ENCODE data around the gene RNF13. TPM values are rescaled to one million over a fixed set of nuclear protein-coding genes. Genes with fewer than 3 reads are reported as not detected.

The RNF13 gene
- total RNA-seq, 1 donor from 2014 or later, result 138 TPM

DNA sequence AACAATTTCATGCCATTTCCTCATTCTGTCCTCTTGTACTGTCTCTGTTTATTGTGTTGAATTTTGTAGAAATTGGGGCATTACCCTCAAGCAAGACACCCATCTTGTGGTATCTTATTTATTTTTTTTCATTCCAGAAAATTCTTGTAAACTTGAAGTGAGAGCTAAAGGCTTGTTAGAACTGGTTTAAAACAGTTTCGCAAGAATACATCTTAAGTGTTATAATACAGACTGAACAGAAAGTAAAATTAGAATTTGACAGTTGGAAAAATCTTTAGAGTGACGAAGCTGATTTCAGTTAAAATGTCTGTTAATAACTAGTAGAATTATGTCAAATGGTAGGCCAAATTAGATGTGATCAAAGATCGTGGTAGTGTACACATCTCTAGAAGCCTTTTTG lies 26.9 kb downstream of the RNF13 start:
- DNase-seq (no peak), ATAC-seq (peak in 1 of 2 donors; percentile 29)
- no peaks in the 10 kb centered on the region for H3K27me3 ChIP-seq (ENCODE audit: low read depth)
- no peak overlapping the region for H3K4me3 ChIP-seq
- no peak overlapping the region for H3K27ac ChIP-seq
- H3K4me1 ChIP-seq, result no peaks in the 10 kb centered on the region
- H3K36me3 ChIP-seq, result no peaks in the 10 kb centered on the region
- peaks cover 10% of the 10 kb centered on the region for H3K9me3 ChIP-seq
- intact Hi-C loops (cut with DNase I), result no loop called here
- TF ChIP-seq, protein P1, sequence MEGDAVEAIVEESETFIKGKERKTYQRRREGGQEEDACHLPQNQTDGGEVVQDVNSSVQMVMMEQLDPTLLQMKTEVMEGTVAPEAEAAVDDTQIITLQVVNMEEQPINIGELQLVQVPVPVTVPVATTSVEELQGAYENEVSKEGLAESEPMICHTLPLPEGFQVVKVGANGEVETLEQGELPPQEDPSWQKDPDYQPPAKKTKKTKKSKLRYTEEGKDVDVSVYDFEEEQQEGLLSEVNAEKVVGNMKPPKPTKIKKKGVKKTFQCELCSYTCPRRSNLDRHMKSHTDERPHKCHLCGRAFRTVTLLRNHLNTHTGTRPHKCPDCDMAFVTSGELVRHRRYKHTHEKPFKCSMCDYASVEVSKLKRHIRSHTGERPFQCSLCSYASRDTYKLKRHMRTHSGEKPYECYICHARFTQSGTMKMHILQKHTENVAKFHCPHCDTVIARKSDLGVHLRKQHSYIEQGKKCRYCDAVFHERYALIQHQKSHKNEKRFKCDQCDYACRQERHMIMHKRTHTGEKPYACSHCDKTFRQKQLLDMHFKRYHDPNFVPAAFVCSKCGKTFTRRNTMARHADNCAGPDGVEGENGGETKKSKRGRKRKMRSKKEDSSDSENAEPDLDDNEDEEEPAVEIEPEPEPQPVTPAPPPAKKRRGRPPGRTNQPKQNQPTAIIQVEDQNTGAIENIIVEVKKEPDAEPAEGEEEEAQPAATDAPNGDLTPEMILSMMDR (IDR thresholded peaks at IDR 0.05), result no peak

DNA sequence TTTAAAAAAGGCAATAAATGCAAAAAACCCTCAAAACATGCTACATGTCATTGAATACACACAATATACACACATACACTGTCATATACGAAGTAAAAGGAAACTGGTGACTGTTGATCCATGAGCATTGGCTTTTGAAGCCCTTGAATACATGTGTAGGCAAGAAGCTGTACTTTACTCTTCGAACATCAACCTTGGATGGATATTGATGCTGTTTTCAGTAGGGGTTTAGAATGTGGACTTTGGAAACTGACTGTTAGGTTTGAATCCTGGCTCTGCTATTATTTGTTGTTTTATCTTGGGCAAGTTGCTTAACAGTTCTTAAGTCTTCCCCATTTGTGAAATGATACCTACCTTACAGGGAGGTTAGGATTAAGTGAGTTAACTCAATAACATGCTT lies 30.5 kb downstream of the RNF13 start:
- intact Hi-C loops (cut with DNase I), result no loop called here
- no peak for DNase-seq
- Histone ChIP-seq H3K27me3 (ENCODE audit: low read depth) (no peaks in the 10 kb centered on the region), H3K4me3 (no peak overlapping the region), H3K9me3 (peaks cover 1% of the 10 kb centered on the region), H3K27ac (no peak overlapping the region), H3K4me1 (no peaks in the 10 kb centered on the region), H3K36me3 (peaks cover 25% of the 10 kb centered on the region)
- ATAC-seq, result no peak
- TF ChIP-seq, protein P1 (IDR thresholded peaks at IDR 0.05), result no peak

DNA sequence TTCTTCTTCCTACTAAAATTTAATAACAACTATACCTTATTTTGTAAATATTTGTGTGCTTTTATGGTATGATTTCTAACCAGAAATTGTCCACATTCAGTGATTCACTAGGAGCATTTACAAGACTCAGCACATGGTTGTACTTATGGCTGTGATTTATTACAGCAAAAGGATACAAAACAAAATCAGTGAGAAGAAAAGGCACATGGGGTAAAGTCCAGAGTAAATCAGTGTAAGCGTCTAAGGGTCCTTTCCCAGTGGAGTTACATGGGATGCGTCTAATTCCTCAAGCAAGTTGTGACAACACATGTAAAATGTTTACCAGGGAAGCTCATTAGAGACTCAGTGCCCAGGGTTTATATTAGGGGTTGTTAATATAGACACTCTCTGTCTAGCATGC lies 31.1 kb downstream of the RNF13 start:
- H3K4me1 ChIP-seq, result peaks cover 4% of the 10 kb centered on the region
- H3K27ac ChIP-seq, result no peak overlapping the region
- H3K4me3 ChIP-seq, result no peak overlapping the region
- no peak for DNase-seq
- ATAC-seq, result no peak
- intact Hi-C loops (cut with DNase I), result no loop called here
- TF ChIP-seq, protein P1 (IDR thresholded peaks at IDR 0.05), result no peak
- H3K27me3 ChIP-seq (ENCODE audit: low read depth), result no peaks in the 10 kb centered on the region
- H3K9me3 ChIP-seq, result no peaks in the 10 kb centered on the region
- H3K36me3 ChIP-seq, result peaks cover 25% of the 10 kb centered on the region

DNA sequence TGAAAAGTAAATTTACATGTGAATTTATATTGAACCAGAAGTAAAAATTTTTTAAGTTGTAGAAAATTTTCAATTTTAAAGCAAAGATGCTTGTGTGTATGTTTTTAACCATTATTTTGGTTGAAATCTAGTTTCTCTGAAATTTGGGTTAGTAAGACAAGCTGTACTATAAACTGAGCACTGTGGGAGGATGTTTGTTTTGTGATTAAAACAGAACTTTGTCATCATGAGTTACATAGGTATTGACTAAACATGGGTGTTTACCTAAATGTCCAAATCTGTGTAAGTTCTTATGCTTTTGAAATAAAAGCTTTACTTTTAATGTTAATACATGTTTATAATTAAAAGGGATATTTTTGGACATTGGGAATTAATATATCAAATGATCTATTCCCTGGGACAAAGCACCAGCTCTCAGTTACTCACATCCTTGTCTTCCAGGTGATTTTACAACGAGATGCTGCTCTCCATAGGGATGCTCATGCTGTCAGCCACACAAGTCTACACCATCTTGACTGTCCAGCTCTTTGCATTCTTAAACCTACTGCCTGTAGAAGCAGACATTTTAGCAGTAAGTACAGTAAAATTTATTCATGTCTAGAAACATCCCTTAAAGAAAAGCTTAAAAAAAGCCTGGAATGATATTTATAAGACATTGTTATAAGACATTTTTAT lies 32.7 kb downstream of the RNF13 start:
- ATAC-seq (no peak), DNase-seq (no peak)
- TF ChIP-seq, protein P1 (IDR thresholded peaks at IDR 0.05), result no peak
- Histone ChIP-seq H3K4me3 (no peak overlapping the region), H3K27ac (no peak overlapping the region), H3K27me3 (ENCODE audit: low read depth) (no peaks in the 10 kb centered on the region), H3K9me3 (no peaks in the 10 kb centered on the region), H3K36me3 (peaks cover 26% of the 10 kb centered on the region), H3K4me1 (peaks cover 12% of the 10 kb centered on the region)
- intact Hi-C loops (cut with DNase I), result no loop called here

DNA sequence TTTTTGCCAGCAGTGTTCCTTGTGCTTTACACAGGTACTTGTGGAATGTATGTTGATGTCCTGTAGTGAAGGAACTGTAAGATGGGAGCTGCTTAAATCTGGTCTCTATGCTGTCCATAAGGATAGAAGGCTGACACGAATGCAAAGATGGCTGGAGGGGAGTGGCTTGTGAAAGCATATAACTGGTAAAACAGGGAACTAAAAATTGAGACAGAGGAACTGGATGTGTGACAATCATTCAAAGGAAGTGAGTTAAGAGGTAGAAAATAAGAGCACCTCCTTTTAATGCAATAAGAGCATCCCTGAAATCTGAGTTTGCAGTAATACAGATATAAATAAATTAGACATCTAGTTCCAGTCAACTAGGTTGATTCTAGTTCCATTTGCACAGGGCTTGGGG lies 35.2 kb downstream of the RNF13 start:
- TF ChIP-seq, protein P1 (IDR thresholded peaks at IDR 0.05), result no peak
- H3K4me3 ChIP-seq, result no peak overlapping the region
- no peaks in the 10 kb centered on the region for H3K9me3 ChIP-seq
- no peak overlapping the region for H3K27ac ChIP-seq
- intact Hi-C loops (cut with DNase I), result no loop called here
- peak; percentile 40 to 46 for ATAC-seq
- H3K36me3 ChIP-seq, result peaks cover 35% of the 10 kb centered on the region
- H3K4me1 ChIP-seq, result peaks cover 16% of the 10 kb centered on the region
- no peak for DNase-seq
- H3K27me3 ChIP-seq (ENCODE audit: low read depth), result no peaks in the 10 kb centered on the region
